ENCODE results near the gene GSTP1.
"Not testable (repeated sequence)": the region's sequence is repeated elsewhere in the genome, so short reads cannot be mapped to it uniquely, and the experiment has no call there.

The GSTP1 gene

GRCh38 chr11:67548112-67548511, 35.5 kb upstream of the GSTP1 start:
- not testable (repeated sequence) for H3K4me2 ChIP-seq (ENCODE audit: low read length, poor library complexity, severe bottlenecking); H3K79me1 ChIP-seq (replicated peaks; ENCODE audit: low read length, poor library complexity, severe bottlenecking); H2BK12ac ChIP-seq (ENCODE audit: low read length in 2 of 2); H4K8ac ChIP-seq (ENCODE audit: low read length); H2AFZ ChIP-seq (ENCODE audit: low read depth, low read length); H4K91ac ChIP-seq (ENCODE audit: low read length); H2BK120ac ChIP-seq (ENCODE audit: low read depth, low read length); H3K18ac ChIP-seq (ENCODE audit: low read depth in 1 of 2, low read length in 2 of 2); H3K9ac ChIP-seq (ENCODE audit: low read length); DNase-seq; H3K4me3 ChIP-seq (ENCODE audit: insufficient read depth in 1 of 2, low read depth in 1 of 2, low read length in 2 of 2); H3K4ac ChIP-seq (ENCODE audit: low read depth in 1 of 2, low read length in 2 of 2); H2BK15ac ChIP-seq (ENCODE audit: low read depth, poor library complexity, severe bottlenecking); H2AK5ac ChIP-seq (ENCODE audit: low read length, severe bottlenecking); H2BK5ac ChIP-seq (ENCODE audit: low read depth, low read length, poor library complexity, severe bottlenecking); H3K14ac ChIP-seq (ENCODE audit: low read length in 2 of 2); H3K23ac ChIP-seq (ENCODE audit: low read length in 2 of 2); H3K27ac ChIP-seq (ENCODE audit: low read length, poor library complexity, severe bottlenecking); H3K9me3 ChIP-seq (ENCODE audit: control insufficient read depth, low read length); H3K36me3 ChIP-seq (ENCODE audit: control insufficient read depth in 1 of 2, insufficient read depth in 2 of 2, low read depth in 1 of 2, low read length in 2 of 2)
- Histone ChIP-seq H3K27me3 (ENCODE audit: control insufficient read depth in 1 of 2, insufficient read depth in 1 of 2, low read length in 2 of 2) (peaks cover 0 to 26% of the 10 kb centered on the region in 2 experiments), H3K4me1 (ENCODE audit: control insufficient read depth, insufficient read depth, low read depth, low read length) (peaks cover 16% of the 10 kb centered on the region)
- 86% methylated on average over 2 of the region's 4 CpGs for WGBS

DNA sequence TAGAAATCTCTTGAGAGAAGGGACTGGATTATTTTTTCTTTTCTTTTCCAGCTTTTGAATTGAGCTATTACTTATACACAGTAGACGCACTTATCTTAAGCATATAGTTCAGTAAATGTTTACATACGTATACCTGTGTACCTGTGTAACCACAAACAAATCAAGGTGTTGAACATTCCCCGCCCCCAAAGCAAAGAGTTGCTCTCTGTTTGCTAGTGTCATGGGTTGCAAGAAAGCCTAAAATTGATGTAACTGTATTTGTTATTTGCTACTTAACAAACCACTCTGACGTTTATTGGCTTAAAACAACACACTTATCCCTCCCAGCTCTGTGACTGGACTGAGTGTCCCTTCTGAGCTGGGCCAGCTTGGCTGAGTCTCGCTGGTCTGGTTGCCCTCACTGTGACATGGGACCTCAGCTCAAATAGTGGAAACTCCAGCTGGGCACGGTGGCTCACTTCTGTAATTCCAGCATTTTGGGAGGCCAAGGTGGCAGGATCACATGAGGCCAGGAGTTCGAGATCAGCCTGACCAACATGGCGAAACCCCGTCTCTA, 35.0 kb upstream of the GSTP1 start:
- no peak overlapping the region for H2BK120ac ChIP-seq (ENCODE audit: low read depth, low read length)
- H2BK5ac ChIP-seq (ENCODE audit: low read depth, low read length, poor library complexity, severe bottlenecking), result no peak overlapping the region
- no peak overlapping the region for H2AK5ac ChIP-seq (ENCODE audit: low read length, severe bottlenecking)
- no peak overlapping the region for H3K27ac ChIP-seq (ENCODE audit: low read length, poor library complexity, severe bottlenecking)
- H3K4me3 ChIP-seq (ENCODE audit: insufficient read depth in 1 of 2, low read depth in 1 of 2, low read length in 2 of 2), result no peak overlapping the region
- H3K36me3 ChIP-seq (ENCODE audit: control insufficient read depth in 1 of 2, insufficient read depth in 2 of 2, low read depth in 1 of 2, low read length in 2 of 2), result no peaks in the 10 kb centered on the region
- H3K79me1 ChIP-seq (replicated peaks; ENCODE audit: low read length, poor library complexity, severe bottlenecking), result no peaks in the 10 kb centered on the region
- H2BK15ac ChIP-seq (ENCODE audit: low read depth, poor library complexity, severe bottlenecking), result no peak overlapping the region
- H4K91ac ChIP-seq (ENCODE audit: low read length), result no peak overlapping the region
- peaks cover 6% of the 10 kb centered on the region for H3K9me3 ChIP-seq (ENCODE audit: control insufficient read depth, low read length)
- no peak for DNase-seq
- peaks cover 0 to 20% of the 10 kb centered on the region in 2 experiments for H3K27me3 ChIP-seq (ENCODE audit: control insufficient read depth in 1 of 2, insufficient read depth in 1 of 2, low read length in 2 of 2)
- H3K18ac ChIP-seq (ENCODE audit: low read depth in 1 of 2, low read length in 2 of 2), result no peak overlapping the region
- no peak overlapping the region for H3K4ac ChIP-seq (ENCODE audit: low read depth in 1 of 2, low read length in 2 of 2)
- no peak overlapping the region for H3K14ac ChIP-seq (ENCODE audit: low read length in 2 of 2)
- H2AFZ ChIP-seq (ENCODE audit: low read depth, low read length), result no peak overlapping the region
- H3K4me2 ChIP-seq (ENCODE audit: low read length, poor library complexity, severe bottlenecking), result no peak overlapping the region
- H3K23ac ChIP-seq (ENCODE audit: low read length in 2 of 2), result no peak overlapping the region
- WGBS, result 82% methylated on average over 9 of the region's 9 CpGs
- peaks cover 11% of the 10 kb centered on the region for H3K4me1 ChIP-seq (ENCODE audit: control insufficient read depth, insufficient read depth, low read depth, low read length)
- no peak overlapping the region for H4K8ac ChIP-seq (ENCODE audit: low read length)
- H2BK12ac ChIP-seq (ENCODE audit: low read length in 2 of 2), result no peak overlapping the region
- H3K9ac ChIP-seq (ENCODE audit: low read length), result no peak overlapping the region

DNA sequence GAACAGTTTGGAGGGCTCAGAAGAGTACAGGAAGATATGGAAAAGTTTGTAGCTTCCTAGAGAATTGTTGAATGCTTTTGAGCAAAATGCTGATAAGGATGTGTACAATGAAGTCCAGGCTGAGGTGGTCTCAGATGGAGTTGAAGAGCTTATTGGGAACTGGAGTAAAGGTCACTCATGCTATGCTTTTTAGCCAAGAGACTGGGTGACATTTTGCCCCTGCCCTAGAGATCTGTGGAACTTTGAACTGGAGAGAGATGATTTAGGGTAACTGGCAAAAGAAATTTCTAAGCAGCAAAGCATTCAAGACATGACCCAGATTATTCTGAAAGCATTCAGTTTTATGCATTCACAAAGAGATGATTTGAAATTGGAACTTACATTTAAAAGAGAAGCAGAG, 32.5 kb upstream of the GSTP1 start:
- H3K4ac ChIP-seq (ENCODE audit: low read depth in 1 of 2, low read length in 2 of 2), result no peak overlapping the region
- no peak overlapping the region for H2BK120ac ChIP-seq (ENCODE audit: low read depth, low read length)
- H3K4me3 ChIP-seq (ENCODE audit: insufficient read depth in 1 of 2, low read depth in 1 of 2, low read length in 2 of 2), result no peak overlapping the region
- no peak overlapping the region for H3K9ac ChIP-seq (ENCODE audit: low read length)
- H3K4me1 ChIP-seq (ENCODE audit: control insufficient read depth, insufficient read depth, low read depth, low read length), result no peaks in the 10 kb centered on the region
- no peak overlapping the region for H2BK5ac ChIP-seq (ENCODE audit: low read depth, low read length, poor library complexity, severe bottlenecking)
- no peak overlapping the region for H2BK15ac ChIP-seq (ENCODE audit: low read depth, poor library complexity, severe bottlenecking)
- H3K14ac ChIP-seq (ENCODE audit: low read length in 2 of 2), result no peak overlapping the region
- DNase-seq, result no peak
- H3K18ac ChIP-seq (ENCODE audit: low read depth in 1 of 2, low read length in 2 of 2), result no peak overlapping the region
- peaks cover 6% of the 10 kb centered on the region for H3K9me3 ChIP-seq (ENCODE audit: control insufficient read depth, low read length)
- H3K36me3 ChIP-seq (ENCODE audit: control insufficient read depth in 1 of 2, insufficient read depth in 2 of 2, low read depth in 1 of 2, low read length in 2 of 2), result no peaks in the 10 kb centered on the region
- H4K8ac ChIP-seq (ENCODE audit: low read length), result no peak overlapping the region
- no peaks in the 10 kb centered on the region for H3K79me1 ChIP-seq (replicated peaks; ENCODE audit: low read length, poor library complexity, severe bottlenecking)
- no peak overlapping the region for H3K23ac ChIP-seq (ENCODE audit: low read length in 2 of 2)
- no peak overlapping the region for H4K91ac ChIP-seq (ENCODE audit: low read length)
- no peak overlapping the region for H2AFZ ChIP-seq (ENCODE audit: low read depth, low read length)
- H2BK12ac ChIP-seq (ENCODE audit: low read length in 2 of 2), result no peak overlapping the region
- peaks cover 0 to 9% of the 10 kb centered on the region in 2 experiments for H3K27me3 ChIP-seq (ENCODE audit: control insufficient read depth in 1 of 2, insufficient read depth in 1 of 2, low read length in 2 of 2)
- H2AK5ac ChIP-seq (ENCODE audit: low read length, severe bottlenecking), result no peak overlapping the region
- H3K4me2 ChIP-seq (ENCODE audit: low read length, poor library complexity, severe bottlenecking), result no peak overlapping the region
- no peak overlapping the region for H3K27ac ChIP-seq (ENCODE audit: low read length, poor library complexity, severe bottlenecking)

GRCh38 chr11:67551697-67552096, 31.9 kb upstream of the GSTP1 start:
- H3K4me2 ChIP-seq (ENCODE audit: low read length, poor library complexity, severe bottlenecking); H3K4me1 ChIP-seq (ENCODE audit: control insufficient read depth, insufficient read depth, low read depth, low read length); H4K91ac ChIP-seq (ENCODE audit: low read length); H2BK5ac ChIP-seq (ENCODE audit: low read depth, low read length, poor library complexity, severe bottlenecking); H2BK120ac ChIP-seq (ENCODE audit: low read depth, low read length); H3K79me1 ChIP-seq (replicated peaks; ENCODE audit: low read length, poor library complexity, severe bottlenecking); H4K8ac ChIP-seq (ENCODE audit: low read length); H3K14ac ChIP-seq (ENCODE audit: low read length in 2 of 2); H3K9me3 ChIP-seq (ENCODE audit: control insufficient read depth, low read length); H3K18ac ChIP-seq (ENCODE audit: low read depth in 1 of 2, low read length in 2 of 2); DNase-seq; H3K27me3 ChIP-seq (ENCODE audit: control insufficient read depth in 1 of 2, insufficient read depth in 1 of 2, low read length in 2 of 2); H3K23ac ChIP-seq (ENCODE audit: low read length in 2 of 2); H3K27ac ChIP-seq (ENCODE audit: low read length, poor library complexity, severe bottlenecking); H3K4ac ChIP-seq (ENCODE audit: low read depth in 1 of 2, low read length in 2 of 2); H3K36me3 ChIP-seq (ENCODE audit: control insufficient read depth in 1 of 2, insufficient read depth in 2 of 2, low read depth in 1 of 2, low read length in 2 of 2); H2AFZ ChIP-seq (ENCODE audit: low read depth, low read length); H3K4me3 ChIP-seq (ENCODE audit: insufficient read depth in 1 of 2, low read depth in 1 of 2, low read length in 2 of 2); H2BK12ac ChIP-seq (ENCODE audit: low read length in 2 of 2); H2BK15ac ChIP-seq (ENCODE audit: low read depth, poor library complexity, severe bottlenecking); H3K9ac ChIP-seq (ENCODE audit: low read length): not testable (repeated sequence)
- peak overlapping the region; percentile 36 for H2AK5ac ChIP-seq (ENCODE audit: low read length, severe bottlenecking)
